GM10266 (cell line): ENCODE data around the gene NCAM1.

Experiments
- DNase-seq: peaks from one replicate; pipeline ENCODE4 v3.0.0; 2012; ENCODE audit errors: extremely low spot score
- CTCF ChIP-seq: IDR thresholded peaks from 2 replicates; pipeline ENCODE4 v1.5.1; 2012; ENCODE audit warnings: mild to moderate bottlenecking, low read depth; ENCODE audit not compliant: control insufficient read depth, insufficient read depth; ENCODE audit errors: missing control alignments

NCAM1 gene

DNA sequence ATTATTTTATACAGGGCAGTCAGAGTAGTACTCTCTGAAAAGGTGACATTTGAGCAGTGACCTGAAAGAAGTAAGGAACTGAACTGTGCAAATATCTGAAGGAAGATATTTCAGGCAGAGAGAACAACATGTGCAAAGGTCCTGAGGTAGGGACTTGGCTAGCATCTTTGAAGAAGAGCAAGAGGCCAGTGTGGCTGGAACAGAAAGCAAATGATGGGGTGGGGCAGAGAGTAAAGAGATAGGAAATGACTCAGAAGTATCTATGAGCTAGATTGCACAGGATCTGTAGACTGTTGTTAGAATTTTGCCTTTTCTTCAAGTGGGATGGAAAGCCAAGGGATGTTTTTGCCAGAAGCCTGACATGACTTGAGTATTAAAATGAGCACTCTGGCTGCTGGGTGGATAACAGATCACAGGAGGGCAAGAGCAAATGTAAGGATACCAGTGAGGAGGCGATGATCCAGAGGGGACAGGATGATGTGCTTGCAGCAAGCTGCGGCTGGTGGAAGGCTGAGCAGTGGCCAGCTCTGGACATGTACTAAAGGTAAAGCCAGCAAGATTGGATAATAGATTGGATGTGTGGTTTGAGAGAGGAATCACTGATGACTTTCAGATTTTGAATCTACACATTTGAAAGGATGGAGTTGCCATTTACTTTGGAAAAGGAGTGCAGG, 320.0 kb downstream of the NCAM1 start:
- no peak for TF ChIP-seq CTCF

GRCh38 chr11:113282898-113283437, 321.7 kb downstream of the NCAM1 start:
- TF ChIP-seq CTCF: no peak
- DNase-seq: no peak

More for the DNA sequence above, 320.0 kb downstream of the NCAM1 start:
- DNase-seq: no peak

DNA sequence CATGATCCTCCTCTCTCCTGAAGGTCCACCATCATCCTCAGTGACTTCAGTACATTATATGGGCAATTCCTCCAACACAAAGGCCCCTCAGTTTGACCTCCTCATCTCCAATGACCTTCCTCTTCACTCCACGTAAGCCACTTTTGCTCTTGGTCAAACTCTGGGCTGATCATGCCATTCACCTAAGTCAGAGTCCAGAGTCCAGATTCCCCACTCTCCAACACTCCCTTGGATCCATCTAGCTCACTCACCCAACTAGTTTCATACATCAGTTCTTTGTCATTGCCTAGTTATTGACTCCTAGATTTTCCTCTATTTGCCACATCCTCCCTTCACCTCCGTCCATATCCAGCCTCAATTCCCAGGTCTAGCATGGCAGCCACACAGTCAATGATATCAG, 322.7 kb downstream of the NCAM1 start:
- no peak for TF ChIP-seq CTCF
- no peak for DNase-seq

DNA sequence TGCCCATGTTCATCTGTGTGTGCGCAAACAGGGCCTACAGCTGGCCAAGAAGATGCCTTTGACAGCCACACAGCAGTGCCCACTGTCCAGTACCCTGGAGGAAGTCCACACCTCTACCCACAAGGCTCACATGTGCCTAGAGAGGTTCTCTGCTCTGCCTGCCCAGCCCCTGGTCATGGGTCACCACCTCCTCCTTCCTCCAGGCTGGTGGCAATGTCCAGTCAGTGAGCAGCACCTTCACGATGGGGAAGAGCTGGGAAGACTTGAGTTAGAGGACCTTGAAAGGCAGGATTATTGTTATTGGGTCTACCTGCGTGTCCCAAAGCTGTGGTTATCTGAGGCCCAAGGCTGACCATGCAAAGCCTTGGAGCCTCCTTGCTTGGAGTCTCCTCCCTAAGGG, 324.8 kb downstream of the NCAM1 start:
- no peak for DNase-seq
- no peak for TF ChIP-seq CTCF

GRCh38 chr11:113286509-113287497, 325.6 kb downstream of the NCAM1 start:
- no peak for TF ChIP-seq CTCF
- no peak for DNase-seq

DNA sequence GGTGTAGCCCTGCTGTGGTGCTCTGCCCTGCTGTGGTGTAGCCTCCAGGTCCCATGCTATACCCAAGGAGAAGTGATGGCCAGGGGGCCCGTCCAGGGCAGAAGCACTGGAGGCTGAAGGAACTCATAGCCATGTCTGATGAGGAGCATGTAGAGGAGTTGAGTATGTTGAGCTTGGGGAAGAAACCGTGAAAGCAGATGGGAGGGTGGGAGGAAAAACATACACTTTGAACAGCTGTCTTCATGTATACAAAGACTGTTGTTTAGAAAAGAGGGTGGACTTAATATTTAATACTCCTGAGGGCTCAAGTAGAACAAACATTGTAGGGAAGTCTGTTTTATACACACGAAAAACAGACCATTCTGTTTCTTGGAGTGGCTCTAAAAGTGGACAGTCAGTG, 326.6 kb downstream of the NCAM1 start:
- no peak for TF ChIP-seq CTCF
- DNase-seq: no peak

DNA sequence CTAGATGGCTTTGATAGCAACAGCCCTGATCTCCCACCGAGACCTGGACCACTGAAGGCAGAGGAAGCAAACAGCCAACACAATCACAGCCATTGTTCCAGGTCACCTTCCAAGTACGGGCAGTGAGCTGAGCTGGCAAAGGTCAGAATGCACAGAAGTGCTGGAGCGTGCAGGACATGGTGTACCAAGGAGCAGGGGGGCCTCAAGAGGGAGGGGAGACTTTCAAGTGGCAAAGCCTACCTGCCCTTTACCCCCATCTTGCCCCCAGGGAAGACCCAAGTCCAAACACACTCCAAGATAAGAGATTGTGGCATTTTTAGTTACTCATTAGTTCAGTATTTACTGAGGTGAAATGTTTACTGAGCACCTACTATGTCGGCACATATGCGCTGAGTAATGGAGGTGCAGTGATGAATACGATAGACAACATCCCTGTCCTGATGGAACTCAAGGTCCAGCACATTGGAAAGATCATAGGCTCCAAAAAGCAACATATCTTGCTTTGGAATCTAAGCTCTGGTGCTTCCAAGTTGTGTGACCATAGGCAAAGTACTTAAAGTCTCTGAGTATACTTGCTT, 327.2 kb downstream of the NCAM1 start:
- DNase-seq: no peak
- TF ChIP-seq CTCF: no peak
